Lung (tissue), 12 donors: ENCODE results near the gene THSD8. TPM values are rescaled to one million over a fixed set of nuclear protein-coding genes. Genes with fewer than 3 reads are reported as not detected.

Source experiments
- ATAC-seq: fragments of 200-7000 bp; cut with Tn5 transposase; one replicate; pipeline ENCODE4 v1.9.1; 2020; ENCODE audit warnings: moderate number of reproducible peaks; ENCODE audit not compliant: insufficient read depth, low FRiP score
- DNase-seq, 3 donors: peaks; one replicate each; pipeline ENCODE4 v3.0.0-alpha.2; 2013 to 2017
- H3K27ac ChIP-seq, 2 donors: one replicate each; pipeline ENCODE4 v1.5.1; 2013; ENCODE audit warnings: mild to moderate bottlenecking in 2 of 2, moderate library complexity in 2 of 2, control low read depth in 1 of 2, inconsistent platforms in 1 of 2, low read depth in 1 of 2, low read length in 1 of 2
- H3K27me3 ChIP-seq, 3 donors: one replicate each; pipeline ENCODE4 v1.5.1; 2013; ENCODE audit warnings: low read length in 2 of 3; ENCODE audit not compliant: control insufficient read depth in 3 of 3, insufficient read depth in 3 of 3
- H3K36me3 ChIP-seq, 4 donors: one replicate each; pipeline ENCODE4 v1.5.1; 2013; ENCODE audit warnings: low read length in 4 of 4, mild to moderate bottlenecking in 1 of 4, moderate library complexity in 1 of 4; ENCODE audit not compliant: control insufficient read depth in 4 of 4, insufficient read depth in 4 of 4
- H3K4me1 ChIP-seq, 5 donors: one replicate each; pipeline ENCODE4 v1.5.1; 2013; ENCODE audit warnings: low read length in 5 of 5, mild to moderate bottlenecking in 2 of 5, moderate library complexity in 1 of 5; ENCODE audit not compliant: control insufficient read depth in 5 of 5, insufficient read depth in 5 of 5
- H3K4me3 ChIP-seq: one replicate; pipeline ENCODE4 v1.5.1; 2013; ENCODE audit warnings: mild to moderate bottlenecking, control low read depth, moderate library complexity
- H3K9ac ChIP-seq, 2 donors: one replicate each; pipeline ENCODE4 v1.5.1; 2013; ENCODE audit warnings: low read length in 2 of 2, control low read depth in 1 of 2; ENCODE audit not compliant: insufficient read depth in 1 of 2
- H3K9me3 ChIP-seq, 4 donors: one replicate each; pipeline ENCODE4 v1.5.1; 2013; ENCODE audit warnings: low read length in 3 of 4, mild to moderate bottlenecking in 1 of 4, moderate library complexity in 1 of 4; ENCODE audit not compliant: control insufficient read depth in 4 of 4, insufficient read depth in 3 of 4
- WGBS, 2 donors: extraction: QIAGEN DNeasy Blood & Tissue Kit; methylation state at CpG; one replicate each; pipeline ENCODE4 v1.1.7; 2013; 5-methylcytosine and 5-hydroxymethylcytosine counted together
- polyA plus RNA-seq, 2 donors: library from polyadenylated mRNA; stranded (reverse); fragments of 200-250 nt; gene quantifications; one replicate each; pipeline ENCODE4 v1.2.1, GENCODE V29; 2013
- total RNA-seq, 2 donors: library from RNA; depleted of rRNA in 1 of 2; stranded (reverse); fragments of >200 nt in 1 of 2; gene quantifications; one replicate each; pipeline ENCODE4 v1.2.1, GENCODE V29; 2014 to 2021
- TF ChIP-seq, protein P1 (sequence below): IDR thresholded peaks from 2 replicates; pipeline ENCODE4 v1.5.1; 2012; ENCODE audit warnings: mild to moderate bottlenecking; ENCODE audit errors: control extremely low read depth, extremely low read depth
- donor health status: control.
- donor health status: control.
- donor health status: Bipolar disorder and iron deficiency.
- donor health status: healthy.
- donor health status: DM: yes; HTN: yes; CAD: no.

The THSD8 gene
- total and polyA plus RNA-seq, 4 donors, result 0.10 to 6.2 (median 2.0) TPM

DNA sequence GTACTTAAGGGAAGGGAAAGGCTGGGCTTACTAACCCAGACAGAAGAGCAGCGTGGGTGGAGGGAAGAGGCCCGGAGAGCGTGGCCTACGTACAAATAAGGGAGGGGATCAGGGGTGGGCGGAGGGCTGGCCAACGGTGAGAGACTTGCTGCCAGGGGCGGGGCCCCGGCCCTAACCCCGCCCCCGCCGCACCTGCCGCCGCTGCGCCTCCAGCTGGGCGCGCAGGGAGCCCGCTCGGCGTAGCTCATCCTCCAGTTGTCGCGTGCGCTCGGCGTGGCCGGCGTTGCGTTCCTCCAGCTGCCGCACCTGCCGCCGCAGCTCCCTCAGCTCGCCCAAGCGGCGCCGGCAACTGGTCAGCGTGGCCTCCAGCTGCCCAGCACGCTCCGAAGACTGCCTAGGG, 32.2 kb upstream of the THSD8 start:
- Histone ChIP-seq H3K4me3 (no peak overlapping the region), H3K27ac (peak overlapping the region in 1 of 2 donors; percentile 9), H3K27me3 (no peaks in the 10 kb centered on the region), H3K4me1 (peaks cover 0 to 7% (median 0%) of the 10 kb centered on the region in 5 donors), H3K9ac (no peak overlapping the region), H3K9me3 (no peaks in the 10 kb centered on the region), H3K36me3 (peaks cover 0 to 38% (median 1%) of the 10 kb centered on the region in 4 donors)
- TF ChIP-seq, protein P1, sequence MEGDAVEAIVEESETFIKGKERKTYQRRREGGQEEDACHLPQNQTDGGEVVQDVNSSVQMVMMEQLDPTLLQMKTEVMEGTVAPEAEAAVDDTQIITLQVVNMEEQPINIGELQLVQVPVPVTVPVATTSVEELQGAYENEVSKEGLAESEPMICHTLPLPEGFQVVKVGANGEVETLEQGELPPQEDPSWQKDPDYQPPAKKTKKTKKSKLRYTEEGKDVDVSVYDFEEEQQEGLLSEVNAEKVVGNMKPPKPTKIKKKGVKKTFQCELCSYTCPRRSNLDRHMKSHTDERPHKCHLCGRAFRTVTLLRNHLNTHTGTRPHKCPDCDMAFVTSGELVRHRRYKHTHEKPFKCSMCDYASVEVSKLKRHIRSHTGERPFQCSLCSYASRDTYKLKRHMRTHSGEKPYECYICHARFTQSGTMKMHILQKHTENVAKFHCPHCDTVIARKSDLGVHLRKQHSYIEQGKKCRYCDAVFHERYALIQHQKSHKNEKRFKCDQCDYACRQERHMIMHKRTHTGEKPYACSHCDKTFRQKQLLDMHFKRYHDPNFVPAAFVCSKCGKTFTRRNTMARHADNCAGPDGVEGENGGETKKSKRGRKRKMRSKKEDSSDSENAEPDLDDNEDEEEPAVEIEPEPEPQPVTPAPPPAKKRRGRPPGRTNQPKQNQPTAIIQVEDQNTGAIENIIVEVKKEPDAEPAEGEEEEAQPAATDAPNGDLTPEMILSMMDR, result no peak
- ATAC-seq (peak; percentile 54), DNase-seq (peak; percentile 8 to 56 (median 45))
- 65 to 67% methylated on average over 35 to 37 of the region's 37 CpGs for WGBS, 2 donors

- Histone ChIP-seq H3K36me3 (peaks cover 0 to 28% (median 1%) of the 10 kb centered on the region in 4 donors), H3K27ac (no peak overlapping the region), H3K9ac (no peak overlapping the region), H3K4me1 (peaks cover 0 to 10% (median 4%) of the 10 kb centered on the region in 5 donors), H3K27me3 (no peaks in the 10 kb centered on the region), H3K4me3 (no peak overlapping the region), H3K9me3 (no peaks in the 10 kb centered on the region)
- TF ChIP-seq, protein P1, result no peak
- 97 to 99% methylated on average over 13 of the region's 13 CpGs for WGBS, 2 donors
- DNase-seq (no peak), ATAC-seq (no peak)
Measured at GRCh38 chr19:12770922-12771321, 30.9 kb upstream of the THSD8 start.

GRCh38 chr19:12772323-12772722, 29.5 kb upstream of the THSD8 start:
- ATAC-seq (no peak), DNase-seq (no peak)
- TF ChIP-seq, protein P1, result no peak
- Histone ChIP-seq H3K4me3 (no peak overlapping the region), H3K36me3 (peaks cover 0 to 19% (median 1%) of the 10 kb centered on the region in 4 donors), H3K27ac (peak overlapping the region in 1 of 2 donors; percentile 76), H3K9ac (no peak overlapping the region), H3K27me3 (no peaks in the 10 kb centered on the region), H3K4me1 (peaks cover 0 to 10% (median 4%) of the 10 kb centered on the region in 5 donors), H3K9me3 (no peaks in the 10 kb centered on the region)
- 85 to 88% methylated on average over 4 of the region's 4 CpGs for WGBS, 2 donors

GRCh38 chr19:12773571-12773970, 28.3 kb upstream of the THSD8 start:
- Histone ChIP-seq H3K9me3 (no peaks in the 10 kb centered on the region), H3K4me1 (peaks cover 0 to 18% (median 4%) of the 10 kb centered on the region in 5 donors), H3K9ac (no peak overlapping the region), H3K27ac (peak overlapping the region in 1 of 2 donors; percentile 87), H3K36me3 (peaks cover 0 to 12% (median 1%) of the 10 kb centered on the region in 4 donors), H3K4me3 (no peak overlapping the region), H3K27me3 (no peaks in the 10 kb centered on the region)
- no peak for DNase-seq
- TF ChIP-seq, protein P1, result no peak
- WGBS, 2 donors, result 92 to 93% methylated on average over 2 of the region's 2 CpGs
- no peak for ATAC-seq
